CD4-positive, alpha-beta T cell treated with Interleukin-6 for 4 hours (primary cell): ENCODE measurements around the gene SPAG6.

Source experiments
- DNase-seq: peaks from one replicate; pipeline ENCODE4 v3.0.0-alpha.2; 2020; ENCODE audit warnings: mixed read lengths

The SPAG6 gene

DNA sequence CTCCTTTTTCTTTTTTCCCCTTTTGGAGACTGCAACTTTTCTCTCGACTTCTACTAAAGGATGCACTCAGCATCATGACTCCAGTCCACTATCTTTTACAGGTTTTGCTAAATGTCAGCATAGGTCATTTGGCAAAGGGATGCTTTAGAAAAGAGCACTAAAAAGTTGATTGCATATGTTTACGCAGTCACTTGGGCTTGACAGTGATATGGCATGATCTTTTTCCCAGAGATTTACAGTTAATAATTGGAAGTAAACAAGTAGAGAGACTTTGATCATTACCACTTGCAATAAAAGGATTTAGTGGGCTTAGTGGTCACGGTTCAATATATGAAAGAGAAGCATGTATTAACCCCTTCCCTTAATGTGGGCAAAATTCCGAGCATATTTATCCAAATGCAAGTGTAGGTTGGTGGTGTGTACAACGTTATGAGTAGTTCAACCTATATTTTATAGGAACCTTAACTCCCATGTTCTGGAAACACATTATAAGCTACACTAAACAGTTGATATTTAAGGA lies 22.6 kb upstream of the SPAG6 start:
- no peak for DNase-seq

- no peak for DNase-seq
Measured at GRCh38 chr10:22323538-22324305, 21.6 kb upstream of the SPAG6 start.

DNA sequence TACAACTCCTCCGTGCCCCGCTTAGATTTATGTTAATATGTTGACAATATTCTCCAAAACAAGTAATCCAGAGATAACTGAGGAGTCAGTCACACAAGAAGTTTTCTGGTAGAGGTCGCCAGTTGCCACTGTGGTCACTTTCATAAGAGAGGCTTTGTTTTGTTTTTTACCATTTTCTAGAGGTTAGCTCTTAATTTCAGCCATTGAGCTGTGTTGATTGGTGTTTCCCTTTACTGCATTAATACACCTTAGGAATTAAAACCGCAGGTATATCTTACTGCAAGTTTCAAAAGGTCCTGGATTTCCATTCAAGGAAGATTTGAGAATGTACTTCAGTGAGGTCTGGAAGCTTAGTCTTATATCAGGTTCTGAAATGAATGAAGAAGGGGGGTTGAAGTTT lies 20.9 kb upstream of the SPAG6 start:
- no peak for DNase-seq

DNA sequence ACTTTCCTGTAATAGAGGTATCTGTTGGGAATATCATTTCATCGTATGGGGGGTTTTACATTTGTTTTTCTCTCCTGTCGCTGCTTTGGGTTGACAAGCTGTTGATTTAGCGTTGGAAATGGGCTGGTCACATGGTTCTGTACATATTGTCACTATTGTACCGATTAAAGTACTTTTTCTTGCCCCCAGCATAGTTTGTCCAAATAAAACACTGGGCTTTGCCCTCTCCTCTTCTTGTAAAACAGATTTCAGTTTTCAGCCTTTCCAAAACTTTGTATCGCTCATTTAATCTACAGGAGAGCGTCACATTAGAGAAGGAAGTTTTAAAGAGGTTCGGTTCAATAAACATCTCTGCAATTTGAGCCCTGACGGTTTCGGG lies 20.4 kb upstream of the SPAG6 start:
- DNase-seq, result no peak

DNA sequence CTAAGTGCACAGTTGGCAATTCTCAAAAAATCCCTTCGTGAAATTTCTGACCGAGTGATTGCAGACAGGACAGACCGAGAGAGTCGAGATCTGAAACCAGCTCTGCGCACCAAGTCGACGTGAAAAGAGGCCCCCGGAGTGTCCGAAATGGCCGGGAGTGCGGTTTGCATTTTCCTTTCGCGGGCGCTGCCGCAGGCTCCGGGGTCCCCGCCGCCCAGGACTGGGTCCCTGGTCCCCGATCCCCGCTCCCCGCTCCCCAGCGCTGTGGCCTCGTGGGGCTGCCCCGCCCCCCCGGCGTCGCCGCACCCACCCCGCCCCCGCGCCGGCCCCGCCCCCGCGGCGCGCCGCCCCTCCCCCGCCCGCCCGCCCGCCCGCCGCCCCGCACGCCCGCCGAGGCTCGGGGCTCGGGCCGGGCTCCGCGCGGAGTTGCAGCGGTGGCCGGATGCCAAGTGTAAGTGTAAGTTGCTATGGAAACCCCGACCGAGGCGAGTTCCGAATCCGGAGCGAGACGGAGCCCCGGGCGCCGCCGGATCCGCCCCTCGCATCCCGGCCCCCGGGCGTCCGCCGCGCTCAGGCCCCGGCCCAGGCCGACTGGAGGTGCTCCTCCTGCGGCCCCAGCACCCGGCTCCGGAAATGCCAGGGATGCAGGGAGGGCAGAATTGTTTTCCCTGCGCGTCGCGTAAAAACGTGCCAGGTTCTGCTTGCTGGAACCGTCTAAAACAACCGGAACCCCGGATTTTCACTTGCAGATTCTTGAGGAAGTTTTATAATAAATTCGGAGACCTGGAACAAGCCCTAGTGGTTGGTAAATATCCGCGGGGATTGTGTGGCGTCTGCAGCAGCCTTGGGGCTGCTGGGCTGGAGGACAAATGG lies 19.8 kb upstream of the SPAG6 start:
- peak; percentile 83 for DNase-seq

- DNase-seq, result no peak
Measured at GRCh38 chr10:22326145-22326702, 19.1 kb upstream of the SPAG6 start.

DNA sequence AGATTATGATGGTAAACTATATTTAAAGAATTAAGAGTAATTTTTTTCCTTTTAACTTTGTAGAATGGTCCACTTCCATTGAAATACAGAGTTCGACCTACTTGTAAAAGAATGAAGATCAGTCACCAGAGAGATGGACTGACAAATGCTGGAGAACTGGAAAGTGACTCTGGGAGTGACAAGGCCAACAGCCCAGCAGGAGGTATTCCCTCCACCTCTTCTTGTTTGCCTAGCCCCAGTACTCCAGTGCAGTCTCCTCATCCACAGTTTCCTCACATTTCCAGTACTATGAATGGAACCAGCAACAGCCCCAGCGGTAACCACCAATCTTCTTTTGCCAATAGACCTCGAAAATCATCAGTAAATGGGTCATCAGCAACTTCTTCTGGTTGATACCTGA lies 16.1 kb upstream of the SPAG6 start:
- no peak for DNase-seq

DNA sequence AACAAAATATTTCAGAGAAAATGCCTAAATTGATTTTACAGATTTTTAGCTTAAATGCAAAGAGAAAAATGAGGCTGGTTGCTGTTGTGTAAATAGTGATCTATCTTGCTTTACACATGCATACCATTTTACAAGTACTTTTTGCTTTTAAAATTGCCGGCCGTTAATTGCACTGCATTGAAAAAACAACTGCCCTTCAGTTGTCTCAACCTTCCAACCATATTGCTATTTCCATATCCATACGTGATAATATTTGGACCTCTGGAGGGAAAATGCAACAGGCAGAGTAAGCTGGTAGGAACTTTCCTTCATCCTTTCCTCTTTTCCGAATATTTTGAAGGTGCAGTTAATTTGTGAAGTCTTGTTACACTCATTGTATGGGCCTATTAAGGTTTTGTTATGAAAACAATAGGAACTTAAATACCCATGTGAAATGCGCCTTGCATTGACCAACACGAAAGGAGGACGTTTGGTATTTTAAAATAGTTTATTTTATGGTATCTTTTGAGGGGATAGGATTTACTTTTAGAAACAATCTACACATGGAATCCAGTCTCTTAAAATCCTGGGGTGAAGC lies 13.1 kb upstream of the SPAG6 start:
- DNase-seq, result no peak

DNA sequence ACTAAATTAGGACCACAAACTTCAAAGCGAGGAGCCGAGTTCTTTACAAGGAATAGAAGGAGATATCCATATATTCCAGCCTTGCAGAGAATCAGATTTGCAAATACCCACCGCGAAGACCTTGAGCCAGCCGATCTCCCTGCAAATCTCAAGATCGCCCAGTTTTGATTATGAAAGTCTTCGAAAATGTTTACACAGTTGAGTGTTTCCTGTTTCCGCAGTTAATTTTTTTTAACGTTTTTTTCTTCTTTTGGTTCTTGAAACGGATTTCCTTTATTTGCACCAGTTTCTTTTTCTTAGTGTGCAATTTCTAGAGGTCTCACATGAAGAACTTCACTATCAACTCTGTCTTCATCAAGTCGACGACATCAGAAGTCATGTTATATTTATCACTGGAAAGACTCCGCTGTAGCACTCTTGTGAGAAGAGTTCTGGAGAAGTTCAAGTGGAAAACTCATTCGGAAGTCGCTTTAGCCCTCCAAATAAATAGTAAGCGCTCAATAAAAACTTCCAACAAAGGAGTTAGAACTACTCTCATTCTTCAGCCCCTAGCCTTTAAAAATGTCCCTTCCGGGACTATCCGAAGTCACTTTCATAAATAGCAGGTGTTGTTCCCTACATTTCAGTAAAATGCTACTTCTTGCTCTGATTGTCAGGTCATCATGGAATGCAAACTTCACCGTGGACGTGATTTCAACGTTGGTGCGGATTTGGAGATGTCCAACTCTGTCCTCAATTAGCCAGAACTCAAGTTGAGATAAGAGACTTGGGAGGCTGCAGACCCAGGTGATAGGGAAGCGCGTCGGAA lies 11.9 kb upstream of the SPAG6 start:
- DNase-seq, result peak; percentile 29

DNA sequence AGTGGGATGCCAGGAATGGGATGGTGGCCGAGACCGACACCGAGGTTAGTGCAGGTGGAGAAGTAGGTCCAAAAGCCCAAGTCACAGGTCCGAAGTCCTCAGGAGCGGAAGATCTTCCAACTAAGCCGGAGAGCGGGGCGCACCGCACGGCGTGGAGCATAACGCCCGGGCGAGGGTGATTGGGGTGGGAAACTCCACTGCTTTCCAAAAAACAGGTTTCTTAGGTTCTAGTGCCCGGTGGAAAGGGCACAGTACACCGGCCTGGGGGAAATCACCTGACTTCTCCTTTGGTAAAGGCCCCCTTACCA lies 11.4 kb upstream of the SPAG6 start:
- DNase-seq, result no peak

DNA sequence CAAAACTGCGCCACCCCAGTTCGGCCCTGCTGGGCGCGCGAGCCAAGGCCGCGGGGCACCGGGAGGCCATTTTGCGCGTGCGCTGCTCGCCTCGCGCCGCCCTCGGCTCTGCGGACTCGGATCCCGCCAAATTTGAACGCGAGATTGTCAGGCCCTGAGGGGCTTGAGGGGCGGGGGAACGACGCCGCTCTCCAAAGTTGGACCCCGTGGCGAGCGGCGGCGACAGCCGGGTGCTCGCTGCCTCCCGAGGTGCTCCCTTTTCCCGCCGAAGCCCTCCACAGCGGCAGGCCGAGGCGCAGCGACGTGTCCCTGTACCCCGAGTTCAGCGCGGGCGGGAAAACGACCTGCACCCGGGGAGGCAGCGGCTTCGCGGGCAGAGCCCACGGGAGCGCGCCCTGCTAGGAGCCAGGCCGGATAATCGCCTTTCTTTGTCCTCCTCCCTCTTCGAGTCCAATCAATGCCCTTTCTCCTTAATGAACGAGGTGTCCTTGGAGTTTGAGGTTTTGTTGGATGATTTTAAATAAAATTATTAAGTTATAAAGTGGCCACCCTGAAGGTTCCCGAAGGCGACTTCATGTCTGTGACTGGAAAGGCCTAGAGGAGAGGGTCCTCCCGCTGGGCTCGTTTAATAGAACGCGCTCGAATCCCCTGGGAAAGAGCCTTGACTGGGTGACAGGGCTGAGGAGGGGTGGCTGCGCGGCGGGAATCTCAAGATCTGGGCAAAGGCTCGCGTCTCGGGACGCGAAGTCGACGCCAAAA lies 10.7 kb upstream of the SPAG6 start:
- DNase-seq, result no peak

DNA sequence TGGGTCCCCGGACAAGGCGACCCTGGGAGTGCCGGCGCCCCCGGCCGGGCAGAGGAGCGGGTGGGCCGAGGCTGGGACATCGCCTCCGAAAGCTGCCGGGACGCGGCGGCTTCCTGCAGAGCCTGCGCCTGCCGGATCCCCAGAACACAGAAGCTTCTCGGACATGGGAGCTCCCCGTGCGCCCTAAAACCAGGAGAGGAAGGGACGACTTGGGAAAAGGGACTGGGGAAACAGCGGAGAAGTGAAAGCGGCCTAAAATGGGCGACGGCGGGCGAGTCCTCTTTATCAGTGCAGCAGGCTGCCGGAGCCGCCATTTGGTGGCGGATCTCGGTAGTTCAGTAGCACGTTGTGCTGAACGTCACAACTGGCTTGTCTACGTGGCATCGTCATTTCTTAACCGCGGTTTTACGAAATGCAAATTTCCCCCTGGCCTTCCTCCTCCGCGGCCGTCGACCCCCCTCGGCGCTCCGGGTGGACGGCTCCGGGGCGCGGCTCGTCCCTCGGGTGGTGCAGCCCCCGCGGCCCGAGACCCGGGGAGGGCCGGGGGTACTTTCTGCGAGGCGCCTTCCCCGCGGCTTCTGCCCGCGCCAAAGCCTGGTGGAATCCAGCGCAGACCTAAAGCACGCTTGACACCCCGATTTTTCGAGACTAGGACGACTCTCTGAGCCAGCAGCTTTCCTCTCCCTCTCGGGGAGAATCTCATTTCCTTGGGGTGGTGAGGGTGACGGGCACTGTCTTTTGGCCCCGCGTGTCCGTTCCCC lies 9.9 kb upstream of the SPAG6 start:
- peak; percentile 72 for DNase-seq

DNA sequence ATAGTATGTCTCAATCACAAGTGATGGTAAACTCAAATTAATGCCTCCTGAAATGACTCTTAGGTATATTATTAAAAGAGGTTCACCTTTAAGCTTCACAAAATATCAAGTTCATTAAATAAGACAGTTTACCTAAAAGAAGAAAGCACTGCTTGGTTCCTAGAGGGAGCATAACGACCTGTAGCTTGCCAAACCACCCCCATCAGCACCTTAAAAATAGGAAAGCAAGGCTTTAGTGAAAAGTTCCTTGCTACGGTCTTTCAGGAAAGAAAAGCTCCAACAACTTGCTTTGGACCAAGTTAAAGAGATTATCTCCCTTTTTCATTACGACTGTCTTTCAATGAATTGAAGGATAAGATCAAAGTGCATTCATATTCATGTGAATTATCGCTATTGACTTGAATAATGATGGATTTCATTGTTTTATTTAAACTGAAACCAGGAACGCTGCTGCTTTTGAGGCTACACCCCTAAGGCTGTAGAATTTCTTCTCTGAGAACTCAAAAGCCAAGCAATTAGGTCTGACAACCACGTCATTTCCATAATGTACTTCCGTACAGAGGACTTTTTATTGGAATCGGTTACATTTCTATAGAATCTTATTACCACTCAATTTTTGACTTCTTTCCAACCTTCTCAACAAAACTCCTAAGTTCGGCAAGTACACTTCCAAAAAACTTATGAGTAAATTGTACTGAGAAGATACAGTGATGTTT lies 7.0 kb upstream of the SPAG6 start:
- DNase-seq, result no peak

DNA sequence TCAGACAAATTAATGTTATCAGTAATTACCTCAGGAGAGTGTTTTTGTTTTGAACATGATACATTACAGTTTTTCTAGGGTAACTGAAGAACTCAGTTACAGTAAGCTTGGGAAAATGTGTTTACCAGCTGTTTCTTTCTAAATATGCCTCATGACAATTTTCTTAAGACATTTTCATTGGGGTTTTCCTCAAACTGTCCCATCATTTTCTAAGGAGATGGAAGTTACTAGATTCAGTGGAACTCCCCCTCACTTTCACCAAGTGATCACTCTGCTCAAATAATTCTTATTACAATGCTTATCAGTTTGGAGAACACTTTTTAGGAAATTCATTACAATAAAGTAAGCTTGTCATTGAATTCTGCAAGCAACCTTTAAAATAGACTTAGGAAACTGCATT lies 6.4 kb upstream of the SPAG6 start:
- DNase-seq, result no peak

DNA sequence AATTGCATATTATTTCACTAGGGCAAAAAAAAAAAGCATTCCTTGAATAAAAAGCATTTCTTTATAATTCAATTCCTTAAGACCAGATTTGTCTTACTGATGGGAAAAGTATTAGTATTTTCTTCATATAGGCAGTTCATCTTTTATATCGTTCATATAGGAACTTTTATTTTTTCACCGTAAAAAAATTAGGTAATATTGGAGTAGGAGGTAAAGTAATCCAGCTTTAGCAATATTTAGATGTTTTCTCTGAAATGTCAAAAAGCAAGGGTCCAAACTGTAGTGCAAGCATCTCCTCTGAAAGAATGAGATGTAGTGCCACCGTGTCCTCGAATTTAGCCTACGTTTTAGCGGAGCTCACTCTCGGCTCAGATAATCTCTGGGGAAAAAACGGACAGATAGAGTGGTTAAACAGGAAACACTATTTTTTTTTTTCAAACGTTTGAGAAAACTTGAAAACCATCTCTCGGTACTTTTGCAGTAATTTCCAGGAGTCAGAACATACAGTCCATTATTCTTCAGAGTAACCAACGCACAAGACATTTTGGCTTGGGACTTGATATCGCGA lies 5.5 kb upstream of the SPAG6 start:
- DNase-seq, result no peak

GRCh38 chr10:22340329-22341189 lies 4.7 kb upstream of the SPAG6 start:
- DNase-seq, result peak; percentile 55

DNA sequence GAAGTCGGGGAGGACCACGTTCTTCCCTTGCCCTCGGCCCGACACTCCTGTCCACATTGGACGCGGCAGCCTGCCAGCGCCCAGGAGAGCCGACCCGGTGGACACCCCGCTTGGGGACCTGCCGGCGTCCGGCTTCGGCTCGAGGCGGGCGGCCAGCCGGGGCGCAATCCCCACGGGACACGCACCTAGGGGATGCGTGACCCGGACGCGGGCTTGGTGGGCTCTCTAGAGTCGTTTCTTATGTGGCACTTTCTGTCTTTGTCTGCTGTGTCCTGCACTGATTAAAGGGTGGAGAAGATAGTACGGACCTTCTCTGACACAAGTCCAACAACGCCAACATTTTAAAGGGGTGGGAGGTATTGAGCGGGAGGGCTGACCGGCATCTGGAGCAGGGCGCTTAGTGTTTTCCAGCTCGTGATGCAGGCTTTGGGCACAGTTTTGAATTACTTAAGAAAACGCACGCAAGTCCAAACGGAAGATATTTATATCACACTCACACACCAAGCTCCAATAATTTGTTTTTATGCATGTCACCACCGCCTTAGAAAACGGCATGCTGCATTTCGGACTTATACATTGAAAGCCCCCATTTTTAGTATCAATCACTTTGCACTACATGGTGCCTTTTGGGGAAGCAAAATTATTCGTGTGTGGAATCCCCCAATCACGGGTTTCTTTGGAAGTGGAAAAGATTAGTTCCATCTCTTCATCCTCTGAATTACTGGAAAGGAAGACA lies 3.9 kb upstream of the SPAG6 start:
- no peak for DNase-seq

DNA sequence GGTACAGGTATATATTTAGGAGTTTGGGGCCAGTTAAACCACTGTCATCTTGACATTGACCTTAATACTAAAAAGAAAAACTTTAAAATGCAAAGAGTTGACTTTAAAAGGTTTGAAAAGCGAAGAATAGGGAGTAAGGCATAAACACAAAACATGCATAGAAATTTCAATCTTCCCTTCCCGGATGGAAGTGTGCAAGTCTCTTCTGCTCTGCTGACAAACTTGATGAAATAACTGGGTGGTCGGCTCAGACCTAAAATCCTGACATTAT lies 3.4 kb upstream of the SPAG6 start:
- DNase-seq, result no peak

DNA sequence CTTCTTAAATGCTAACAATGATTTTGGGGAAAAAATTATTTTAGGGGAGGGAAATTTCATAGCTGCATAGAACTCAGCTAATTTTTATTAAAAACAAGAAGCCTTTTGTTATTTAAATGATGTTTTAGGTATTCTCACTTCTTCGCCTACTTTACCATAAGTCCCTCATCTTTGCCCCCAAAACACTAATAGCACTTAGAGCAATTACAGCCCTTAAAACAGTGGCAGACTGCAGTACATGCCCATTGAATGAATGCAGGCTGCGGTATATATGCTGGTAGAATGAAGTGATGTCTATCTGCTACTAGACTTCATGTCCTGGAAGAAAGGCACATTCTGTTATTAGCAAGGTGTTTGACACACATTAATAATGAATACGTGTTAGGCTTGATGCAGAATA lies 2.9 kb upstream of the SPAG6 start:
- no peak for DNase-seq
